Right kidney (tissue), 1 donor: ENCODE data around the gene RNF157.
"Not testable (repeated sequence)": the region's sequence is repeated elsewhere in the genome, so short reads cannot be mapped to it uniquely, and the experiment has no call there.

ENCODE experiments used
- DNase-seq: peaks from one replicate; pipeline ENCODE4 v3.0.0-alpha.2; 2016

Gene RNF157

GRCh38 chr17:76233588-76234353, 6.5 kb downstream of the RNF157 start:
- DNase-seq, result no peak

- no peak for DNase-seq
Observed at GRCh38 chr17:76232342-76232741, 8.0 kb downstream of the RNF157 start.

- not testable (repeated sequence) for DNase-seq
Observed at GRCh38 chr17:76226749-76227148, 13.5 kb downstream of the RNF157 start.

GRCh38 chr17:76225373-76226086, 14.8 kb downstream of the RNF157 start:
- not testable (repeated sequence) for DNase-seq

- DNase-seq, result no peak
Observed at GRCh38 chr17:76223802-76224201, 16.5 kb downstream of the RNF157 start.

- no peak for DNase-seq
Observed at GRCh38 chr17:76219670-76220383, 20.5 kb downstream of the RNF157 start.

GRCh38 chr17:76217081-76217480, 23.2 kb downstream of the RNF157 start:
- no peak for DNase-seq

- DNase-seq, result no peak
Observed at GRCh38 chr17:76213491-76213890, 26.8 kb downstream of the RNF157 start.

GRCh38 chr17:76208120-76208519, 32.2 kb downstream of the RNF157 start:
- DNase-seq, result no peak

- no peak for DNase-seq
Observed at GRCh38 chr17:76207275-76208059, 32.8 kb downstream of the RNF157 start.

- not testable (repeated sequence) for DNase-seq
Observed at GRCh38 chr17:76205542-76206144, 34.6 kb downstream of the RNF157 start.

- no peak for DNase-seq
Observed at GRCh38 chr17:76204277-76204676, 36.0 kb downstream of the RNF157 start.

GRCh38 chr17:76200354-76200753, 39.9 kb downstream of the RNF157 start:
- DNase-seq, result no peak

GRCh38 chr17:76199469-76199868, 40.8 kb downstream of the RNF157 start:
- DNase-seq, result no peak

GRCh38 chr17:76198702-76199101, 41.6 kb downstream of the RNF157 start:
- no peak for DNase-seq

- DNase-seq, result no peak
Observed at GRCh38 chr17:76197911-76198310, 42.4 kb downstream of the RNF157 start.

GRCh38 chr17:76196675-76197074, 43.6 kb downstream of the RNF157 start:
- DNase-seq, result no peak

GRCh38 chr17:76195281-76196096, 44.8 kb downstream of the RNF157 start:
- no peak for DNase-seq

- DNase-seq, result no peak
Observed at GRCh38 chr17:76193591-76193990, 46.7 kb downstream of the RNF157 start.

- DNase-seq, result no peak
Observed at GRCh38 chr17:76191896-76192295, 48.4 kb downstream of the RNF157 start.

GRCh38 chr17:76189741-76190140, 50.6 kb downstream of the RNF157 start:
- DNase-seq, result no peak
